Smooth muscle cell (in vitro differentiated cells): Measurements from ENCODE around the gene APBB3. TPM values are rescaled to one million over a fixed set of nuclear protein-coding genes. Genes with fewer than 3 reads are reported as not detected.

Experiments
- DNase-seq: peaks from one replicate; lab custom pipeline; 2025; ENCODE audit not compliant: unreplicated experiment; lab: John Stamatoyannopoulos, UW
- H2AFZ ChIP-seq: fragments of 200-600 bp; sonication (generic); 2 replicates; pipeline ENCODE4 v1.6.0; 2016; ENCODE audit warnings: antibody characterized with exemption, low read depth, mild to moderate bottlenecking
- H3F3A ChIP-seq: fragments of 200-600 bp; sonication (generic); 2 replicates; pipeline ENCODE4 v1.6.0; 2017; ENCODE audit warnings: antibody characterized with exemption, low read depth
- H3K27ac ChIP-seq: fragments of 200-600 bp; sonication (generic); 2 replicates; pipeline ENCODE4 v1.5.1; 2016; ENCODE audit warnings: low read depth, mild to moderate bottlenecking
- H3K27me3 ChIP-seq: fragments of 200-600 bp; sonication (generic); 2 replicates; pipeline ENCODE4 v1.6.1; 2016; ENCODE audit warnings: low read depth, mild to moderate bottlenecking
- H3K36me3 ChIP-seq: fragments of 200-600 bp; sonication (generic); 2 replicates; pipeline ENCODE4 v1.5.1; 2016; ENCODE audit warnings: low read depth
- H3K4me1 ChIP-seq: fragments of 200-600 bp; sonication (generic); 2 replicates; pipeline ENCODE4 v1.5.1; 2016; ENCODE audit warnings: low read depth
- H3K4me2 ChIP-seq: fragments of 200-600 bp; sonication (generic); 2 replicates; pipeline ENCODE4 v1.6.0; 2016; ENCODE audit warnings: mild to moderate bottlenecking
- H3K4me3 ChIP-seq: fragments of 200-600 bp; sonication (generic); 2 replicates; pipeline ENCODE4 v1.5.1; 2016; ENCODE audit warnings: mild to moderate bottlenecking
- H3K79me2 ChIP-seq: fragments of 200-600 bp; sonication (generic); 2 replicates; pipeline ENCODE4 v1.6.0; 2016; ENCODE audit warnings: low read depth, mild to moderate bottlenecking
- H3K9ac ChIP-seq: fragments of 200-600 bp; sonication (generic); 2 replicates; pipeline ENCODE4 v1.6.0; 2016; ENCODE audit warnings: low read depth
- H3K9me3 ChIP-seq: fragments of 200-600 bp; sonication (generic); replicated peaks from 2 replicates; pipeline ENCODE4 v1.5.1; 2016; ENCODE audit warnings: low read depth
- H4K20me1 ChIP-seq: fragments of 200-600 bp; sonication (generic); 2 replicates; pipeline ENCODE4 v1.6.0; 2016; ENCODE audit warnings: low read depth
- WGBS: methylation state at CpG from one replicate; pipeline ENCODE4 v1.1.7; 2016; ENCODE audit warnings: low lambda C conversion rate; 5-methylcytosine and 5-hydroxymethylcytosine counted together
- polyA plus RNA-seq: library from polyadenylated mRNA; unstranded; fragments of >200 nt; fragmentation: Nextera tagmentation; extraction: Ambion mirVana; gene quantifications from 2 replicates; pipeline ENCODE4 v1.2.1, GENCODE V29; 2016
- total RNA-seq: library from RNA; depleted of rRNA; stranded (reverse); fragments of >200 nt; gene quantifications from 2 replicates; pipeline ENCODE4 v1.2.3, GENCODE V29; 2014
- TF ChIP-seq, protein P1 (sequence below): fragments of 200-600 bp; sonication (generic); IDR thresholded peaks from 2 replicates; pipeline ENCODE4 v1.5.1; 2017; ENCODE audit warnings: borderline replicate concordance, mild to moderate bottlenecking, antibody characterized with exemption; ENCODE audit not compliant: insufficient read depth, poor library complexity, severe bottlenecking

Gene APBB3
- total and polyA plus RNA-seq, 2 experiments from 2014 or later = 11.5 to 18.8 TPM

DNA sequence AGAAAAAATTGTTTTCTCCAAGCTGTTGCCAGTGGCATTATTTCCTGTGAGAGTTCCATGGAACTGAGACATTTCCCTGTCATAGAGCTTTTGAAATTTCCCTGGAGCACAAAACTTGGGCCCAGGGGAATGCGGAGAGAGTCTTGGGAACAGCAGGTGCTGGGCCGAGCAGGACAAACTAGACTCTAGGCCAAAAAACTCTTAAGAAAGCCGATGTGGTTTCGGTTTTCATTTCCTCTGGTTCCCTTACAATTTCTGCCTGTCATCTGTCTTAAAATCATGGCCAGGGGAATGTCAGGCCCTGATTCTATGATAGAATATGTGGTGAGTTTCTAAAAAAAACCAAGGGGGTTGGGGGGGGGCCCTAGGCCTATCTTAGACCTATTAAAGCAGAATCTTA is 4.8 kb upstream of the APBB3 start:
- Histone ChIP-seq H3K27ac (no peak overlapping the region), H2AFZ (no peak overlapping the region), H3K4me2 (no peak overlapping the region), H3K9me3 (no peaks in the 10 kb centered on the region), H3K36me3 (no peaks in the 10 kb centered on the region), H3K79me2 (peaks cover 17% of the 10 kb centered on the region), H3F3A (no peaks in the 10 kb centered on the region), H3K9ac (no peak overlapping the region), H3K27me3 (no peaks in the 10 kb centered on the region), H3K4me3 (no peak overlapping the region), H4K20me1 (no peaks in the 10 kb centered on the region), H3K4me1 (peaks cover 10% of the 10 kb centered on the region)
- TF ChIP-seq, protein P1, sequence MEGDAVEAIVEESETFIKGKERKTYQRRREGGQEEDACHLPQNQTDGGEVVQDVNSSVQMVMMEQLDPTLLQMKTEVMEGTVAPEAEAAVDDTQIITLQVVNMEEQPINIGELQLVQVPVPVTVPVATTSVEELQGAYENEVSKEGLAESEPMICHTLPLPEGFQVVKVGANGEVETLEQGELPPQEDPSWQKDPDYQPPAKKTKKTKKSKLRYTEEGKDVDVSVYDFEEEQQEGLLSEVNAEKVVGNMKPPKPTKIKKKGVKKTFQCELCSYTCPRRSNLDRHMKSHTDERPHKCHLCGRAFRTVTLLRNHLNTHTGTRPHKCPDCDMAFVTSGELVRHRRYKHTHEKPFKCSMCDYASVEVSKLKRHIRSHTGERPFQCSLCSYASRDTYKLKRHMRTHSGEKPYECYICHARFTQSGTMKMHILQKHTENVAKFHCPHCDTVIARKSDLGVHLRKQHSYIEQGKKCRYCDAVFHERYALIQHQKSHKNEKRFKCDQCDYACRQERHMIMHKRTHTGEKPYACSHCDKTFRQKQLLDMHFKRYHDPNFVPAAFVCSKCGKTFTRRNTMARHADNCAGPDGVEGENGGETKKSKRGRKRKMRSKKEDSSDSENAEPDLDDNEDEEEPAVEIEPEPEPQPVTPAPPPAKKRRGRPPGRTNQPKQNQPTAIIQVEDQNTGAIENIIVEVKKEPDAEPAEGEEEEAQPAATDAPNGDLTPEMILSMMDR = no peak
- 99% methylated on average over 4 of the region's 4 CpGs for WGBS
- DNase-seq = no peak

DNA sequence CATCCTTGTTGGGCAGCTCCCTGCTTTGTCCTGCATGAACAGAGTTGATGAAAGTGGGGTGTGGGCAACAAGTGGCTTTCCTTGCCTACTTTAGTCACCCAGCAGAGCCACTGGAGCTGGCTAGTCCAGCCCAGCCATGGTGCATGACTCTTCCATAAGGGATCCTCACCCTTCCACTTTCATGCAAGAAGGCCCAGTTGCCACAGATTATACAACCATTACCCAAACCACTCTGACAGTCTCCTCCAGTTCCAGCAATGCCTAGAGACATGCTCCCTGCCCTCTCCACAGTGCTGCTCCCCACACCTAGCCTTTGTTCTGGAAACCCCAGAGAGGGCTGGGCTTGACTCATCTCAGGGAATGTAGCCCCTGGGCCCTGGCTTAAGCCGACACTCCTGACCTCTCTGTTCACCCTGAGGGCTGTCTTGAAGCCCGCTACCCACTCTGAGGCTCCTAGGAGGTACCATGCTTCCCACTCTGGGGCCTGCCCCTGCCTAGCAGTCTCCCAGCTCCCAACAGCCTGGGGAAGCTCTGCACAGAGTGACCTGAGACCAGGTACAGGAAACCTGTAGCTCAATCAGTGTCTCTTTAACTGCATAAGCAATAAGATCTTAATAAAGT is 4.2 kb upstream of the APBB3 start:
- Histone ChIP-seq H3F3A (no peaks in the 10 kb centered on the region), H3K4me2 (no peak overlapping the region)
- no peak for DNase-seq

DNA sequence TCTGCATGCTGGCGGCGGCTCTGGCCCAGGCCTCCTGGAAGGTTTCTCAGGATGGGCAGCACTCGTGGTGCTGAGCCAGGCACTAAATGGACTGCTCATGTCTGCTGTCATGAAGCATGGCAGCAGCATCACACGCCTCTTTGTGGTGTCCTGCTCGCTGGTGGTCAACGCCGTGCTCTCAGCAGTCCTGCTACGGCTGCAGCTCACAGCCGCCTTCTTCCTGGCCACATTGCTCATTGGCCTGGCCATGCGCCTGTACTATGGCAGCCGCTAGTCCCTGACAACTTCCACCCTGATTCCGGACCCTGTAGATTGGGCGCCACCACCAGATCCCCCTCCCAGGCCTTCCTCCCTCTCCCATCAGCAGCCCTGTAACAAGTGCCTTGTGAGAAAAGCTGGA is 3.5 kb upstream of the APBB3 start:
- peaks cover 14% of the 10 kb centered on the region for H3K4me1 ChIP-seq
- no peak for DNase-seq
- H3K79me2 ChIP-seq = peaks cover 25% of the 10 kb centered on the region
- H3K4me3 ChIP-seq = no peak overlapping the region
- no peak overlapping the region for H2AFZ ChIP-seq
- H3K4me2 ChIP-seq = no peak overlapping the region
- TF ChIP-seq, protein P1 = no peak
- no peak overlapping the region for H3K9ac ChIP-seq
- H3K27me3 ChIP-seq = no peaks in the 10 kb centered on the region
- H3K9me3 ChIP-seq = no peaks in the 10 kb centered on the region
- H3F3A ChIP-seq = no peaks in the 10 kb centered on the region
- H3K27ac ChIP-seq = no peak overlapping the region
- H3K36me3 ChIP-seq = no peaks in the 10 kb centered on the region
- no peaks in the 10 kb centered on the region for H4K20me1 ChIP-seq
- WGBS = 98% methylated on average over 13 of the region's 13 CpGs

More for the DNA sequence above, 4.2 kb upstream of the APBB3 start:
- Histone ChIP-seq H3K27me3 (no peaks in the 10 kb centered on the region), H3K79me2 (peaks cover 19% of the 10 kb centered on the region), H3K9me3 (no peaks in the 10 kb centered on the region), H3K27ac (no peak overlapping the region), H3K4me1 (peaks cover 12% of the 10 kb centered on the region), H3K36me3 (no peaks in the 10 kb centered on the region), H3K9ac (no peak overlapping the region), H3K4me3 (no peak overlapping the region), H4K20me1 (no peaks in the 10 kb centered on the region), H2AFZ (no peak overlapping the region)
- TF ChIP-seq, protein P1 = no peak
- 92% methylated on average over 2 of the region's 2 CpGs for WGBS

DNA sequence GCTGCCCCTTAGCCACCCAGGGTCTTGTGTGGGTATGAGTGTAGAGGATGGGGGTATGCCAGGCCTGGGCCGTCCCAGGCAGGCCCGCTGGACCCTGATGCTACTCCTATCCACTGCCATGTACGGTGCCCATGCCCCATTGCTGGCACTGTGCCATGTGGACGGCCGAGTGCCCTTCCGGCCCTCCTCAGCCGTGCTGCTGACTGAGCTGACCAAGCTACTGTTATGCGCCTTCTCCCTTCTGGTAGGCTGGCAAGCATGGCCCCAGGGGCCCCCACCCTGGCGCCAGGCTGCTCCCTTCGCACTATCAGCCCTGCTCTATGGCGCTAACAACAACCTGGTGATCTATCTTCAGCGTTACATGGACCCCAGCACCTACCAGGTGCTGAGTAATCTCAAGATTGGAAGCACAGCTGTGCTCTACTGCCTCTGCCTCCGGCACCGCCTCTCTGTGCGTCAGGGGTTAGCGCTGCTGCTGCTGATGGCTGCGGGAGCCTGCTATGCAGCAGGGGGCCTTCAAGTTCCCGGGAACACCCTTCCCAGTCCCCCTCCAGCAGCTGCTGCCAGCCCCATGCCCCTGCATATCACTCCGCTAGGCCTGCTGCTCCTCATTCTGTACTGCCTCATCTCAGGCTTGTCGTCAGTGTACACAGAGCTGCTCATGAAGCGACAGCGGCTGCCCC is 2.9 kb upstream of the APBB3 start:
- H2AFZ ChIP-seq = no peak overlapping the region
- no peaks in the 10 kb centered on the region for H3K36me3 ChIP-seq
- H3K4me1 ChIP-seq = peaks cover 14% of the 10 kb centered on the region
- no peaks in the 10 kb centered on the region for H4K20me1 ChIP-seq
- H3K27ac ChIP-seq = no peak overlapping the region
- H3K27me3 ChIP-seq = no peaks in the 10 kb centered on the region
- no peaks in the 10 kb centered on the region for H3K9me3 ChIP-seq
- 97% methylated on average over 22 of the region's 22 CpGs for WGBS
- H3F3A ChIP-seq = no peaks in the 10 kb centered on the region
- no peak for DNase-seq
- no peak overlapping the region for H3K4me2 ChIP-seq
- no peak overlapping the region for H3K4me3 ChIP-seq
- H3K9ac ChIP-seq = no peak overlapping the region
- TF ChIP-seq, protein P1 = no peak
- H3K79me2 ChIP-seq = peaks cover 25% of the 10 kb centered on the region
